HG03159 (cell line): ENCODE measurements around the gene SERP1.

Experiments
- ATAC-seq: cut with Tn5 transposase; IDR thresholded peaks from one replicate; pipeline ENCODE4 v1.9.1; 2021; ENCODE audit warnings: mild to moderate bottlenecking, moderate library complexity; ENCODE audit not compliant: unreplicated experiment

SERP1 gene

GRCh38 chr3:150494411-150494977, 51.8 kb downstream of the SERP1 start:
- ATAC-seq = no peak
